GM19468 (cell line): ENCODE results near the gene ZNF618.

Experiments
- ATAC-seq: cut with Tn5 transposase; IDR thresholded peaks from one replicate; pipeline ENCODE4 v1.9.1; 2021; ENCODE audit warnings: mild to moderate bottlenecking, moderate library complexity, moderate number of reproducible peaks; ENCODE audit not compliant: unreplicated experiment; ENCODE audit errors: extremely low read depth

The ZNF618 gene

DNA sequence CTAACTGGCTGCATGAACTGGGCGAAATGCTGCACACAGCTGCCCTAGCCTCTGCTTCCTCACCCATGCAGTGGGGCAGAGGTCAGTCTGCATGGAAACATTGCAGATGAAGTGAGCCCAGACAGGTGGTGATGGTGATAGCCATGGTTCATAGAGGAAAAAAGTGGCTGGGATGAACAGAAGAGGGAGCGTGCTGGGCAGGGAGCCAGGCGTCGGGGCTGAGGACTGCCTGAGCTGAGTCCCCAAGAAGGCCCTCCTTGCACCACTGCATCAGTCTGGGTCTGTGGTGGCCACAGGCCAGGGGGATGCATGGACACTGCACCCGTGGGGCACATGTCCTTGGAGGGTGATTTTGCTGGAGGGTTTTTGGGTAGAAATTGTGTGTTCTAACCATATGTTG lies 121.5 kb downstream of the ZNF618 start:
- no peak for ATAC-seq

DNA sequence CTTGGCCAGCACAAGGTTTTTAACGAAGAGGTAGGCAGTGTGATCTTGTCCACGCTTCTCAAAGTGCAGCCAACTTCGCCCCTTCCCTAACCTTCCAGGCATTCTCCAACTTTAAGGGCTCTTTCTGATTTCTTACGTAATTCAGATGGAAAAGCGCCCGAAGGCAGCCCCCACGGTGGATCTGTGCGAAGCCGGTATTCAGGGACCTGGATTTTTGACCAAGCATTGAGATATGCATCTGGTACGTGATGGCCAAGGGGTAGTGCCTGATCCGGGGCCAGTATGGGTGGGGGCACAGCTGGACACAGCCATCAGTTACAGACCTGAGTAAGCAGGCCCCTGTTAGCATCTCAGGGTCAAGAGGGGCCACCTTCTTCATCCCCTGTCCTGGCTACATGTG lies 122.0 kb downstream of the ZNF618 start:
- ATAC-seq, result no peak

DNA sequence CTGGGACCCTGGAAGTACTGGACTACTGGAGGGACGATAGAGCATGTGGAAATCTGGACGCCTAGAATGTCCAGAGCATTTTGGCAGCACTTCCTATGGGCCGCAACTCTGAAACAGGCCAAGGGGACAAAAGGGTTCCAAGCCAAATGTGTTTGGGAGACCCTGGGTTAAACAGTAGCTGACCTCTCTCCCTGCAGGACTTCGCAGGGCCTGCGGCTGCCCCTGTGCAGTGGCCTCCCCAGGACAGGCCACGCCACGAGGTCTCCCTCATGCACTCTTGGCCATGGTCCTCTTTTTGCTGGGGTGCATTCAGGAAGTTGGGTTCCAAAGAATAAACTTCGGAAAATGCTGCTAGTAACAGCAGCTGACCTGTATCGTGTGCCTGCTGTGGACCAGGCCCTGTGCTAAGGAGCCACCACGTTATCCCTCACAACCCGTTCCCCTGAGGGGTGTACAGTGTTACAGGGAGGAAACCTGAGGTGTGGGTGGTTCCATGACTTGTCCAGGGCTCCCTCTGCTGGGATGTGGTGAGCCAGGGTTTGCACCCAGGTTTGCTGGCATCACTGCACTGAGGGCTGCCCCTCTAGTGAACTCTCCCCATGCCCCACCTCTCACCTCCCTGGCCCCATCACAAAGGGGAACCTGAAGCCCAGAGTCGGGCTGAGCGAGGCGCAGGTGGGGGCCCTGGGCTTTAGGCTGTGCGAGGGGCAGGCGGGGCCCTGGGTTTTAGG lies 122.6 kb downstream of the ZNF618 start:
- no peak for ATAC-seq

DNA sequence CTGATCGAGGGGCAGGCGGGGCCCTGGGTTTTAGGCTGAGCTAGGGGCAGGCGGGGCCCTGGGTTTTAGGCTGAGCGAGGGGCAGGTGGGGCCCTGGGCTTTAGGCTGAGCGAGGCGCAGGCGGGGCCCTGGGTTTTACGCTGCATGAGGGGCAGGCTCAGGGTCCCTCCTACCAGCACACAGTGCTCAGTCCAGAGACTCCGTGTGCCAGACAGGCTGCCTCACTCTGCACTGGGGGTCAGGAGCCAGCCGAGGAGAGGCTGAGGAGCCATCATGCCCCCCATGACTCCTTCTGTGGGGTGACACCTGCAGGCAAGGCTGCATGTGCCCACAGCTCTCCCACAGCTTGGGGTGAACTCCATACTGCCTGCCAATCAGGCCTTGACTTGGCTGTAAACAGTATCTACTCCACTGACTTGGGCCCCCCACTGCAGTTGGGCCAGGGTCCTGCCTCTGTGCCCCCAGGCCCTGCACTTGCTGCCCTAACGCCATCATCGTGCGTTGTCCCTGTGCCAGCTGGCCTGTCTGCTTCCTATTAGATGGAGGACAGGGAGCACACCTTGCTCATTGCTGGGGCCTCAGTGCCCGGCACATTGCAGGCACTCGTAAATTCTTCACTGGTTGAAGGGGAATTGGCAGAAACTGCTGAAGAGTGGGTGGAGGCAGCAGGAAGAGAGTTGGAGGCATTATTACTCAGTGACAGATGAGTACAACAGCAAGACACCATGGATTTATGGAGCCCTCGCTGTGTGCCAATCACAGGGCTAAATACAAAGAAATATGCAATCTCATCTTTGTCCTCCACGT lies 123.3 kb downstream of the ZNF618 start:
- ATAC-seq, result no peak

DNA sequence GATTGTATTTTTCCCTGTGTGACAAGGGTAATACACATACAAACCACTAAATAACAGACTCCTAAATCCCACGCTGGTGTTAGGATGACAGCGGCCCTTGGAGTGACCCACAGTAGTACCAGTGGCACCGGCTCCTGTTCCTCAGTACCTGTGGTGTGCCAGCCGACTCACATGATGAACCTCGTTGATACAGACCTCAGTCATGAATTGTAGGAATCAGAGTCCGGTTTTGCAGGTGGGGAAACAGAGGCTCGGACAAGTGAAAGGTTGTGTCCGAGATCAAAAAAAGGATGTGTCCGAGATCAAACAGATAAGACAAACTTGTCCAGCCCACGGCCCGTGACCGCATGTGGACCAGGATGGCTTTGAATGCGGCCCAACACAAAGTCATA lies 124.0 kb downstream of the ZNF618 start:
- ATAC-seq, result no peak

DNA sequence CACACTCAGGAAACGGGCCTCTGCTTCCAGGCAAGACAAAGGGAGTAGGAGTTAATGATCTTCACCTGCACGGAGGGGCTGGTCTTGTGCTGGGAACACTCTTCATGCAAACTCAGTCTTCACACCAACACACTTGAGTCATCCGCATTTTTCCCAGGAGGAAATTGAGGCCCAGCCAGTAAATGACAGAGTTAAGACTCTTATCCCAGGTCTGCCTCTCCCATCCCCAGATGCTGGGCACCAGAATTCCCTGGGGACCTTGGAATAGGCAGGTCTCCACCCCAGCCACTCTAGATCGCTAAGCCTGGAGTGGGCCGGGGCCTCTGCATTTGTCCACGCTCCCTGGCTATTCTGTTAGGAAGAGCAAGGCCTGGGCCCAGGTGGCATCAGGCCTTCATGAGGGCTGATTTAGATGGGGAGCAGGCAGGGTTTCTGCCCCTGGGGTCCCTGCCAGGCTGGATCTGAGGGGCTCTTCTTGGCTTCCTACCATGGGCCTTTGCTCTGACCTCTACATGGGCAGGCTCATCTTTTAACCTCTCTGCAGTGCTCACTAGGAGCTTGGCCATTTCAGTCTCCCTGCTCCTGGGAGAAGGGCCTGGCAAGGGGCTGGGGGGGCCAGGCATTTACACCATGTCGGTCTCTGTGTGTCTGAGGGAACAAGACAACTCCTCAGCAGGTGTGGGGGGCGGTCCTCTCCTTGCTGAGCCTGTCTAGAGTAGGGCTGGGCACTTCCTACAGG lies 124.7 kb downstream of the ZNF618 start:
- ATAC-seq, result no peak

DNA sequence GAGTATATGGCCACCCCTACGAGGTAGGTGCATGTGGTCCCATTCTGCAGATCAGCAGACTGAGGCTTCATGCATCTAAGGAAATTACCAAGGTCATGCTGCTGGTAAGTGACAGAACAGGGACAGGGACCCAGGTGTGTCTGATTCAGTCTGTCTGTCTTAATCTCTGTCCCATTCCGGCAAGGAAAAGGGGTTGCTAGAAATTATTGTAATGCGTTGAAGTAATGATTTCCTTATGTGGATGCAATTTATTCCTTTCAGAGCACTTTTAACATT lies 125.2 kb downstream of the ZNF618 start:
- no peak for ATAC-seq

DNA sequence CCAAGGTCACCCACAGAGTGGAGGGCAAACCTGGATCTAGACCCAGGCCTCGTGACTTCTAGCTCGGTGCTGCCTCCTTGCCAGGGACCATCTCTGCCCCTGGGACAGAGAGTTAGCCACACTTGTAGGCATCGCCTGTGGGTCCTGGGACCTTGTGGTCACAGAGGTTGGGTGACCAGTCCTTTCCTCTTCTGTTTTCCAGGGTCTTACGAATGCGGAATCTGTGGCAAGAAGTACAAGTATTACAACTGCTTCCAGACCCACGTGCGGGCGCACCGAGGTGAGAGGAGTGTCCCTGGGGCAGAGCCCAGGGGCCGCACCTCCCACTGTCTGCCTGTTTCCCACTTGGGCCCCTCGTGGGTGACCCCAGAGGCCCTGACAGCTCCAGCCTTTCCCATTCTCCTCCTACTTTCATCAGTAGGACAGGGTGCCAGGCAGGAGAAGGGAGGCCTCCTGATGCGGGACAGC lies 125.7 kb downstream of the ZNF618 start:
- no peak for ATAC-seq

DNA sequence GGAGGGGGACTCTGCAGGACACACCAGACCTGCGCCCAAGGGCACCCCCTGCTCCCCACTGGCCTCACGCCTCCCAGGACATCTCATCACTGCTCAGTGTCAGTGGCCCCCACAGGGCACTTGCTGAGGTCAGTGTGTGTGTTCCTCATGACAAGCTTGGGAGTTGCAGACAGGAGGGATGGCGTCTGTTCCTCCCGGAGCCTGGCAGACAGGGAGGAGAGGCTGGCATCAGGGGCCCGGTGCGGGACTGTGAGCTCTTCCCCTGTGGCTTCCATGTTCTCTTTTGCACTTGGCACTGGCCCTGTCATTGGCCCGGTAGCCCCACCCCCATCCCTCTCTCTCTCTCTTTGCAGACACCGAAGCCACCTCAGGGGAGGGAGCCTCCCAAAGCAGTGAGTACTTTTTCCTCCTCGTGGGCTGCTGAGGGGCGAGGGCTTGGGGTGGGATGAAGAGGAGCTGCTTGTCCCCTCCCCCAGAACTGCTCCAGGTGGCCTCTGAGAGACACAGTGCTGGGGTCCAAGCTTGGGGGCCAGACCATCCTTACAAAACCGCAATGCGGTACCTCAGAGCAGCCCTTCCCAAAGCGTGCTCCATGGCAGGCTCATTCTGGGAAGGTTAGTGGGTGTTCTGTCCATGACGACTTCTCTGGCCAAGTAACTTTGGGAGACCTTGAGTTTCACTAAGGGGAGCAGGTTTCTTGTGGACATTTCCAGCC lies 126.3 kb downstream of the ZNF618 start:
- ATAC-seq, result no peak

DNA sequence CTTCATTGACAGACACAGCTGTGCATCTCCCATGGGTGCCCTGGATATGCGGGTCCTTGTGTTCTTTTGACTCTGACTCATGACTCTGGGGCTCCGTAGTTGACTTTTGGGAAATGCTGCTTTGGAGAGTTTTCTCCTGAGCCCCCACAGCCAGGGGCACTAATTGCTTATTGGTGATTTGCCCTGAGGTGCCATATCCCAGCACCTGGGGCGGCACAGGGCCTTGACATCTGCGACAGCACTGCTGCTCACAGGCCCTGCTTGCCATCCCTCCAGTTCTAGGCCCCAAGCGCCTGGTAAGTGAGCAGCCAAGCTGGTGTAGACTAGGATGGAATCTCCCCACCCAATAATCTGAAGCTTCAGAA lies 126.9 kb downstream of the ZNF618 start:
- no peak for ATAC-seq

DNA sequence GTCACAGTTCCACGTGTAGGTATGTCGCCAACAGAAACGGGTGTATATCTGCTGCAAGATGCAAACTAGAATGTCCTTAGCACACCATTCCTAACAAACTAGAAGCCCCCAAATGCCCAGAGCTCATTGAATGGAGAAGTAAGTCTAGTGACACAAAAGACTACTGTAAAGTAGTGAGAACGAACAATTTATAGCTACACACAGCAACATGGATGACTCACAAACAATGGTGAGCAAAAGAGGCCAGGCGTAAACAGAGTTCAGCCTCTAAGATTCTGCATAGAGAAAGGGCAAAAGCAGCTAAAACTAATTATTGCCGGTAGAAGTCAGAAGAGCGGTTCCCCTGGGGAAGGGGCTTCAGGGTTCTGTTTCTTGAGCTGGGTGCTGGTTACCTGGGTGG lies 127.2 kb downstream of the ZNF618 start:
- no peak for ATAC-seq

DNA sequence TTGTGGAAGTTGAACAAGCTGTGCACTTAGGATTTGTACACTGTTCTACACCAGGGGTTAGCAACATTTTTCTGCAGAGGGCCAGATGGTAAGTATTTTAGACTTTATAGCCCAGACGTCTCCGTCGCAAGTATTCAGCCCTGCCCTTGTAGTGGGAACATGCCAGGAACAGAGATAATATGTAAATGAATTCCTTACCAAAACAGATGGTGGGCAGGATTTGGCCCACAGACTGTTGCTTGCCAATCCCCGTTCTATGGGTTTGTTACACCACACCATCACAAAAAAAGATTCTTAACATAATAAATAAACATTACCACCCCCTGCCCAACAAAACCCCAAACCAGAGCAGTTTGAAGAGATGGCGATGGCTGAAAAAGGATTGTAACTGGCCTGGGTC lies 127.6 kb downstream of the ZNF618 start:
- no peak for ATAC-seq

DNA sequence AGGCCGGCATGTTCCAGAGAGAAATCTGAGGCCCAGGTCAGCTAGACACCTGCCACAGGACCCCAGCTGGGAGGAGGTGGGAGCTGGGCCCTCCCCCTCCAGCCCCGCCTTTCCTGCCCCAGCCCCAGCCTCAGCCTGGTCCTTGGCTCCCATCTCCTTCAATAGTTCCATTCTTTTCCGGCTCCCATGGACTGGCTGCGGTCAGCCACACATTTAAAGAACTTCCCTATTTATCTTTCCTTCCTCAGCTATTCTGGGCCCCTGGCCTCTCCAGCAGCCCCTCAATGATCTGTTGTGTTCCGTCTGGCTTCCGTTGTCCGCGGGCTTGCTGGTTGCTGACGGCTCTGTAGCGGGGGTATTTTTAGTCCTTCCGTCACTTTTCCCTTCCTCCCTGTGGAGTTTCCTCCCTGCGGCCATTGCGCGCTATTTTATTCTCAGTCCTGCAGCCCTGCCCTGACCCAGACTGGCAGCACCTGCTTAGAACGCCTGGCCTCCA lies 128.2 kb downstream of the ZNF618 start:
- ATAC-seq, result no peak

DNA sequence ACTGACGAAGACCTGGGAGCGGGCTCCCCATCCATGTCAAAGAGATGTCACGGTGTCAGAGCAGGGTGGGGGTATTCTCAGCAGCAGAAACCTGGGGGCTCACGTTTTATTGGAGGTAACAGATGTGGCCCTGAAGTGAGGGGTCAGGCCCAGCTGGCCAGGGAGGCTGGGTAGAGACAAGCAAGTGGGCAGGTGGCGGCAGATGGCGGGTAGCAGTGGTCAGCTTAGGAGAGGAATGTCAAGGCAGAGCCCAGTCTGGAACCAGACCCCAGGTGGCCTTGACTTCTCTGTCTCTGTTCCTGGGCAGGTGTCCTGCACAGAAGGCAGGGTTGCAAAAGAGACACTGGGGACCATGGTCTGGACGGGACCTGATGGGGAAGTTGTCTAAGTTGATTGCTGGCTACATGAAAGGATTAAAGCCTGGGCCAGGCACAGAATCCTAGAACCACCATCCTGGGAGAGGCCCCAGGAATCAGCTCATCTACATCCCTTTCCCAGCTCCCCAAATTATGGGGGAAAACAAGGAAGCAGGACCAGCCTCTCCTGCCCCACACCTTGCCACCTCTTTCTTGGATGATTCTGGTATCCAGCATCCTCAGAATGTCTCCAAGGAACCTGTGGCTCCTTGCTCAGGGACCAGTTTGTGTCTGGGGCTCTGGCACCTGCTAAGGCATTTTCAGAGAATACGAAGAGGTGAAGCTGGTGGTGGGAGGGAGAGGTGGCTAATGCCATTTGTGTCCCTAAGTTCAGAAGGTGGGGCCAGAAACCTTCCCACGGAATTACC lies 129.5 kb downstream of the ZNF618 start:
- no peak for ATAC-seq

DNA sequence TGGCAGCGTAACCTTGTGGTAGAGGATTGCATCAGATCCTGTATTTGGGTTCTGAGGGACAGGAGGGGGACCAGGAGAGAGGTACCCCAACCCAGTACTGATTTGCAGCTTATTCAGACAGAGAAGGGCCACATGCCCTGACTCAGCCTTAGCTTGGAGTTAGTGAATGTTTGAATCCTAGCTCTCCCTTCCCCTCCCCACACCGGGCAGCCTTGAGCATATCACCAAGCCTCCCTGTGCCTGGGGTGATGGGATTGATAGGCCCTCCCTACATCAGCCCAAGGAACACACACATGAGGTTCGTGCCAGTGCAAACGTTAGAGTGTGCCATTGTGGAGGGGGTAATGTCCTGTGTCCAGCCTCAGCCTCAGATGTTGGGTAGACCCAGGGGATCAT lies 130.0 kb downstream of the ZNF618 start:
- no peak for ATAC-seq

DNA sequence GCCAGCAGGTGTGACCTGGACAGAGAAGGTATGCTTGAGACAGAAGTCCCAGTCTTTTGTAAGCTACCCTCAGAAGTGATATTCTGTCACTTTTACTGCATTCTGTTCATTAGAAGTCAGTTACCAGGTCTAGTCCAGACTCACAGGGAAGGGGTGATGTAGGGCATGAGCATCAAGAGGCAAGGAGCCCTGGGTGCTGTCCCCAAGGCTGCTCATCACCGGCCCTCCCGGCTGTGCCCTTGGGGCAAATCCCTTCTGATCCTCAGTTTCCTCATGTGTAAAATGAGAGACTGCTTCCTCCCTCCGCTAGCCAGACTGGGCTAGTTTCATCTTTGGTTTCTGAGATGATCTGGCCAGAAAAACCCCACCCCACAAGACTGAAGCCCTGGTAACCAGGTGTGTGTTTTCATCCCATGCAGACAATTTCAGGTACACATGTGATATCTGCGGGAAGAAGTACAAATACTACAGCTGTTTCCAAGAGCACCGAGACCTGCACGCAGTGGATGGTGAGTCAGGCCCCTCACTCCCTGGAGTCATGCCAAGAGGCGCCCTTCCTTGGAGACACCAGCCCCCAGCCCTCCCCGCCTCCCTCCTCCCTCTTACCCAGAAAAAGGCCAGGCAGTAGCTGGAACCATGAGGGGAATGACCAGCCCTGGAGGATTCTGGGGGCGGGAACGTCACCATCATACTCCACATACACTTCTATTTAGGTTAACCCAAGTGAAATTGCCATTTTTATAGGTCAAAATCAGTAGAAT lies 131.0 kb downstream of the ZNF618 start:
- no peak for ATAC-seq

DNA sequence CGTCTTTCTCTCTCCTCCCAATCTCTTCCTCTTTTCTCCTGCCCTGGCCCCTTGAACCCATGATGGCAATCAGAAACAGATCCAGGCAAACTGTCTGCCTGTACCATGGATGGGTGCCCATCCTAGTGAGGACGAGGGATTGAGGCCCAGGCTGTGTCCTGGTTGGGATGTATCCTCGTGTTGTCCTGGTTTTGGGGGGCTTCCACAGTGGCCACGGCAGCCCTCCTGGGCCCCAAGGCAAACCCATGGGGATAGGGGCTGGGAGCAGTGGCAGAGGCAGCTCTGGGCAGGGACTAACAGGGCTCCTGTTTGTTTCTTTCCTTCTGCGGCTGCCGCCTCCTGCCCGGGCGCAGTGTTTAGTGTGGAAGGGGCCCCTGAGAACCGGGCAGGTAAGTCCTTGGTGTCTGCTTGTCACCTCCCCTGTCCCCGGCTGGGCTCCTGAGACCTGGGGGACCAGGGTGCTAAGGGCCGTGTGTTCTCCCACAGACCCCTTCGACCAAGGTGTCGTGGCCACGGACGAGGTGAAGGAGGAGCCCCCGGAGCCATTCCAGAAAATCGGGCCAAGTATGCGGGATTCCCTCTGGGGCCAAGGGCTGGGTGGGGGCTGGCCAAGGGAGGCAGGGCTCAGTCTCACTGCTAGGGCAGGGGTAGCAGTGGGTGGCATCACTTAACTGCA lies 132.0 kb downstream of the ZNF618 start:
- no peak for ATAC-seq

DNA sequence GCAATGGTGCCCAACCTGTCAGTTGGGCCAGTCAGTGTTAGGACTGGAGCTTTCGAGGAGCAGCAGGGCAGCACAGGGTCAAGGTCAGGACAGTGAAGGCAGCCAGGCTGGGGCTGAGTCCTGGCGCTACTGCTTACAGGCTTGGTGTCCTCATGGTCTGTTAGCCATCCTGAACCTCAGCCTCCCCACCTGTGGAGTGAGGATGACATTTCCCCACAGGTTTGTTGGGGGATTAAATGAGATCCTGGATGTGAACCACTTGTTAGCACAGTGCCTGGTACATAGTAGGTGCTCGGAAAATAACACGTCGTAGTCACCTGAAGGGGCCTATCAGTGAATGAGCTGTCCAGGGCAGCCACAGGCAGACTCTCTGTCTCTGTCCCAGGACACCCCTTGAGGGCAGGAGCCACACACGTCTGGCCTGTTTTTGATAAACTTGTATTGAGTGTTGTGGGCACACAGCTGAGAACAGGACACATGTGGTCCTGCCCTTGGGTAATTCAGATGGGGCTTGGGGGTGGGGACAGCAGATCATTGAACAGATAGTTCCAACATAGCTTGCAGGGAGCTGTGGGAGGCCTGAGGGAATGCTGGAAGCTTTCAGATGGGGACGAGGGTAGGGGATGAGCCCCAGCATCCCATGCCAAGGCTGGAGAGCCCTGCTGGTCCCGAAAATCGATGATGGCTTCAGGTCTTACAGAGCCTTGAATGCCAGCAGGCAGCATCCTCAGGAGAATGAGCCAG lies 132.7 kb downstream of the ZNF618 start:
- no peak for ATAC-seq
